ENCODE data around the gene PCBP3. TPM values are rescaled to one million over a fixed set of nuclear protein-coding genes. Genes with fewer than 3 reads are reported as not detected.
"Not testable (repeated sequence)": the region's sequence is repeated elsewhere in the genome, so short reads cannot be mapped to it uniquely, and the experiment has no call there.

PCBP3 gene
- total RNA-seq, 1 experiment from 2014 or later = 10.9 TPM

DNA sequence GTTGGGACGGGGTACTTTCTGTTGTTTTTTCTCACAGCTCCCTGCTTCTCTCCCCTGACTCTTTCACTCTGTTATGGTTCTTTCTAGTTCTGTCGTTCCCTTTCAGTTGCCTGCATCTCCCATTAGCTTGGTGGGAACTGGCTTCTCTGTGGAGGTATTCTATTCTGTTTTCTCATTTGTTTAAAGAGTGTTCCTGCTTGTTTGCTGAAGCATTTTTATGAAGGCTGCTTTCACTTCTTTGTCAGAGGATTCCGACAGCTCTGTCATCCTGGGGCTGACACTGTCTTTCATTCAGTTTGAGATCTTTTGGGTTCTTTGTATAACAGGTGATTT lies 242.0 kb downstream of the PCBP3 start:
- H3K27ac ChIP-seq (ENCODE audit: insufficient read length, low read depth, low read length) = no peak overlapping the region
- no peaks in the 10 kb centered on the region for H3K23me2 ChIP-seq (ENCODE audit: insufficient read length, low read depth, low read length, poor library complexity, severe bottlenecking)
- H2BK20ac ChIP-seq (ENCODE audit: low read depth, low read length, poor library complexity, severe bottlenecking) = no peak overlapping the region
- no peak overlapping the region for H2BK5ac ChIP-seq (ENCODE audit: insufficient read length, low read length)
- H3T11ph ChIP-seq (ENCODE audit: low read length) = no peak overlapping the region
- no peak overlapping the region for H3K14ac ChIP-seq (ENCODE audit: insufficient read depth, low read length)
- Mint-ChIP-seq H3K27ac (no peak overlapping the region), H3K9me3 (no peaks in the 10 kb centered on the region), H3K4me3 (no peak overlapping the region), H3K27me3 (ENCODE audit: low read depth) (peaks cover 4% of the 10 kb centered on the region), H3K36me3 (ENCODE audit: insufficient read depth in 1 of 3, low read depth in 3 of 3) (no peaks in the 10 kb centered on the region), H3K4me1 (peaks cover under 1% of the 10 kb centered on the region in 2 experiments)
- no peaks in the 10 kb centered on the region for H3K4me1 ChIP-seq (ENCODE audit: insufficient read depth, low read length)
- no peak overlapping the region for H2BK15ac ChIP-seq (ENCODE audit: low read depth, low read length)
- H2AFZ ChIP-seq (ENCODE audit: low read length) = no peak overlapping the region
- H4K91ac ChIP-seq (ENCODE audit: insufficient read length, low read depth, low read length) = no peak overlapping the region
- H2BK12ac ChIP-seq (ENCODE audit: insufficient read length, low read depth, low read length) = no peak overlapping the region
- no peak overlapping the region for H4K8ac ChIP-seq (replicated peaks; ENCODE audit: insufficient read length, low read depth, low read length)
- H4K20me1 ChIP-seq (ENCODE audit: control insufficient read depth, insufficient read depth, insufficient read length) = no peaks in the 10 kb centered on the region
- H2AK5ac ChIP-seq (ENCODE audit: insufficient read length, low read length) = no peak overlapping the region
- no peaks in the 10 kb centered on the region for H3K27me3 ChIP-seq (ENCODE audit: insufficient read depth, low read length)
- H3K79me1 ChIP-seq (ENCODE audit: insufficient read depth, low read depth, low read length, poor library complexity, severe bottlenecking) = no peaks in the 10 kb centered on the region
- no peak overlapping the region for H2BK120ac ChIP-seq (ENCODE audit: low read depth, low read length, poor library complexity, severe bottlenecking)
- H3K9ac ChIP-seq (ENCODE audit: extremely low read depth, insufficient read length, low read length) = no peak overlapping the region
- H3K4me2 ChIP-seq (ENCODE audit: insufficient read depth, insufficient read length, low read length) = no peak overlapping the region
- WGBS (ENCODE audit: extremely low coverage, insufficient read length, low lambda C conversion rate) = no CpG with 5 or more reads among the region's 3 CpGs
- H3K56ac ChIP-seq (ENCODE audit: insufficient read length, low read depth, low read length) = no peak overlapping the region
- no peak overlapping the region for H3K4ac ChIP-seq (ENCODE audit: low read depth, low read length)
- no peaks in the 10 kb centered on the region for H3K79me2 ChIP-seq (ENCODE audit: insufficient read depth, low read length)
- H4K5ac ChIP-seq (ENCODE audit: insufficient read length, low read depth, low read length) = no peak overlapping the region
- no peak overlapping the region for H3K18ac ChIP-seq (ENCODE audit: insufficient read length, low read depth, low read length)
- H3K23ac ChIP-seq (ENCODE audit: insufficient read length, low read depth, low read length) = no peak overlapping the region
- TF ChIP-seq, protein P1, sequence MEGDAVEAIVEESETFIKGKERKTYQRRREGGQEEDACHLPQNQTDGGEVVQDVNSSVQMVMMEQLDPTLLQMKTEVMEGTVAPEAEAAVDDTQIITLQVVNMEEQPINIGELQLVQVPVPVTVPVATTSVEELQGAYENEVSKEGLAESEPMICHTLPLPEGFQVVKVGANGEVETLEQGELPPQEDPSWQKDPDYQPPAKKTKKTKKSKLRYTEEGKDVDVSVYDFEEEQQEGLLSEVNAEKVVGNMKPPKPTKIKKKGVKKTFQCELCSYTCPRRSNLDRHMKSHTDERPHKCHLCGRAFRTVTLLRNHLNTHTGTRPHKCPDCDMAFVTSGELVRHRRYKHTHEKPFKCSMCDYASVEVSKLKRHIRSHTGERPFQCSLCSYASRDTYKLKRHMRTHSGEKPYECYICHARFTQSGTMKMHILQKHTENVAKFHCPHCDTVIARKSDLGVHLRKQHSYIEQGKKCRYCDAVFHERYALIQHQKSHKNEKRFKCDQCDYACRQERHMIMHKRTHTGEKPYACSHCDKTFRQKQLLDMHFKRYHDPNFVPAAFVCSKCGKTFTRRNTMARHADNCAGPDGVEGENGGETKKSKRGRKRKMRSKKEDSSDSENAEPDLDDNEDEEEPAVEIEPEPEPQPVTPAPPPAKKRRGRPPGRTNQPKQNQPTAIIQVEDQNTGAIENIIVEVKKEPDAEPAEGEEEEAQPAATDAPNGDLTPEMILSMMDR (conservative IDR thresholded peaks at IDR 0.05) = no peak
- no peaks in the 10 kb centered on the region for H3K9me3 ChIP-seq (ENCODE audit: control insufficient read depth, low read depth, low read length)
- no peak for DNase-seq

GRCh38 chr21:45885930-45886601 lies 242.5 kb downstream of the PCBP3 start:
- not testable (repeated sequence) for H3K79me2 ChIP-seq (ENCODE audit: insufficient read depth, low read length); H3K23ac ChIP-seq (ENCODE audit: insufficient read length, low read depth, low read length); H3K27ac Mint-ChIP-seq; H3K79me1 ChIP-seq (ENCODE audit: insufficient read depth, low read depth, low read length, poor library complexity, severe bottlenecking); H3K27ac ChIP-seq (ENCODE audit: insufficient read length, low read depth, low read length); H3K36me3 Mint-ChIP-seq (ENCODE audit: insufficient read depth in 1 of 3, low read depth in 3 of 3); H2AK5ac ChIP-seq (ENCODE audit: insufficient read length, low read length); H3K9me3 Mint-ChIP-seq; H3K9me3 ChIP-seq (ENCODE audit: control insufficient read depth, low read depth, low read length); DNase-seq; H3K56ac ChIP-seq (ENCODE audit: insufficient read length, low read depth, low read length); H3K9ac ChIP-seq (ENCODE audit: extremely low read depth, insufficient read length, low read length); H2AFZ ChIP-seq (ENCODE audit: low read length); H3K14ac ChIP-seq (ENCODE audit: insufficient read depth, low read length); H4K20me1 ChIP-seq (ENCODE audit: control insufficient read depth, insufficient read depth, insufficient read length); H3K27me3 ChIP-seq (ENCODE audit: insufficient read depth, low read length); H3K23me2 ChIP-seq (ENCODE audit: insufficient read length, low read depth, low read length, poor library complexity, severe bottlenecking); H4K91ac ChIP-seq (ENCODE audit: insufficient read length, low read depth, low read length); H3K27me3 Mint-ChIP-seq (ENCODE audit: low read depth); H3K4me3 Mint-ChIP-seq; H4K8ac ChIP-seq (replicated peaks; ENCODE audit: insufficient read length, low read depth, low read length); H3K4me2 ChIP-seq (ENCODE audit: insufficient read depth, insufficient read length, low read length); H3K18ac ChIP-seq (ENCODE audit: insufficient read length, low read depth, low read length); H2BK20ac ChIP-seq (ENCODE audit: low read depth, low read length, poor library complexity, severe bottlenecking); H2BK120ac ChIP-seq (ENCODE audit: low read depth, low read length, poor library complexity, severe bottlenecking); H2BK5ac ChIP-seq (ENCODE audit: insufficient read length, low read length); H3K4ac ChIP-seq (ENCODE audit: low read depth, low read length); H2BK12ac ChIP-seq (ENCODE audit: insufficient read length, low read depth, low read length); H3K4me1 ChIP-seq (ENCODE audit: insufficient read depth, low read length); H4K5ac ChIP-seq (ENCODE audit: insufficient read length, low read depth, low read length); H3K4me1 Mint-ChIP-seq; H3T11ph ChIP-seq (ENCODE audit: low read length); H2BK15ac ChIP-seq (ENCODE audit: low read depth, low read length)
- WGBS (ENCODE audit: extremely low coverage, insufficient read length, low lambda C conversion rate) = no CpG with 5 or more reads among the region's 21 CpGs
